Measurements from ENCODE around the gene NBPF3. TPM values are rescaled to one million over a fixed set of nuclear protein-coding genes. Genes with fewer than 3 reads are reported as not detected.

NBPF3 gene
- total and polyA plus RNA-seq, 2 experiments from 2014 or later: 3.6 to 14.3 TPM

GRCh38 chr1:21447311-21447710 lies 7.4 kb downstream of the NBPF3 start:
- Histone ChIP-seq H3K9me2 (replicated peaks; ENCODE audit: insufficient read depth) (no peaks in the 10 kb centered on the region), H3K27ac (no peak overlapping the region)

GRCh38 chr1:21449906-21450305 lies 10.0 kb downstream of the NBPF3 start:
- TF ChIP-seq CTCF (IDR thresholded peaks at IDR 0.05; ENCODE audit: poor library complexity): no peak
- no peak for TF ChIP-seq EZH2phosphoT487 (IDR thresholded peaks at IDR 0.05; ENCODE audit: low read depth, severe bottlenecking, unreplicated experiment)
- TF ChIP-seq EZH2 (IDR thresholded peaks at IDR 0.05; ENCODE audit: borderline replicate concordance): no peak
- Histone ChIP-seq H3K4me1 (ENCODE audit: insufficient read depth) (no peaks in the 10 kb centered on the region), H3K79me2 (peaks cover 4% of the 10 kb centered on the region), H3K9me3 (ENCODE audit: low read depth) (no peaks in the 10 kb centered on the region), H3K27me3 (no peaks in the 10 kb centered on the region), H3K9me2 (replicated peaks; ENCODE audit: insufficient read depth) (no peaks in the 10 kb centered on the region), H3K27ac (no peak overlapping the region), H3K4me3 (no peak overlapping the region), H3K36me3 (replicated peaks; ENCODE audit: insufficient read depth, low read depth) (no peaks in the 10 kb centered on the region), H3K4me2 (no peak overlapping the region), H4K20me1 (ENCODE audit: insufficient read depth, poor library complexity, severe bottlenecking) (no peaks in the 10 kb centered on the region), H2AFZ (no peak overlapping the region)
- 93% methylated on average over 1 of the region's 1 CpG for WGBS (ENCODE audit: low lambda C conversion rate, missing lambda C conversion rate)
- no peak for DNase-seq (ENCODE audit: low spot score)

More at GRCh38 chr1:21447311-21447710, 7.4 kb downstream of the NBPF3 start:
- Histone ChIP-seq H3K4me3 (no peak overlapping the region), H2AFZ (no peak overlapping the region), H3K27me3 (no peaks in the 10 kb centered on the region), H3K9me3 (ENCODE audit: low read depth) (no peaks in the 10 kb centered on the region), H3K36me3 (replicated peaks; ENCODE audit: insufficient read depth, low read depth) (no peaks in the 10 kb centered on the region), H4K20me1 (ENCODE audit: insufficient read depth, poor library complexity, severe bottlenecking) (no peaks in the 10 kb centered on the region), H3K4me1 (ENCODE audit: insufficient read depth) (no peaks in the 10 kb centered on the region), H3K4me2 (no peak overlapping the region), H3K79me2 (peaks cover 26% of the 10 kb centered on the region)
- DNase-seq (ENCODE audit: low spot score): no peak
- TF ChIP-seq EZH2phosphoT487 (IDR thresholded peaks at IDR 0.05; ENCODE audit: low read depth, severe bottlenecking, unreplicated experiment) (no peak), CTCF (IDR thresholded peaks at IDR 0.05; ENCODE audit: poor library complexity) (no peak), EZH2 (IDR thresholded peaks at IDR 0.05; ENCODE audit: borderline replicate concordance) (no peak)
- 89% methylated on average over 5 of the region's 5 CpGs for WGBS (ENCODE audit: low lambda C conversion rate, missing lambda C conversion rate)

- no peaks in the 10 kb centered on the region for H3K9me2 ChIP-seq (replicated peaks; ENCODE audit: insufficient read depth)
- H3K27ac ChIP-seq: no peak overlapping the region
- peaks cover 4% of the 10 kb centered on the region for H3K79me2 ChIP-seq
- H2AFZ ChIP-seq: no peak overlapping the region
- H3K4me3 ChIP-seq: no peak overlapping the region
- H3K36me3 ChIP-seq (replicated peaks; ENCODE audit: insufficient read depth, low read depth): no peaks in the 10 kb centered on the region
- WGBS (ENCODE audit: low lambda C conversion rate, missing lambda C conversion rate): 68% methylated on average over 1 of the region's 1 CpG
- no peaks in the 10 kb centered on the region for H3K9me3 ChIP-seq (ENCODE audit: low read depth)
- no peaks in the 10 kb centered on the region for H3K27me3 ChIP-seq
- DNase-seq (ENCODE audit: low spot score): no peak
- no peak overlapping the region for H3K4me2 ChIP-seq
- H4K20me1 ChIP-seq (ENCODE audit: insufficient read depth, poor library complexity, severe bottlenecking): no peaks in the 10 kb centered on the region
- H3K4me1 ChIP-seq (ENCODE audit: insufficient read depth): no peaks in the 10 kb centered on the region
- TF ChIP-seq EZH2 (IDR thresholded peaks at IDR 0.05; ENCODE audit: borderline replicate concordance) (no peak), CTCF (IDR thresholded peaks at IDR 0.05; ENCODE audit: poor library complexity) (no peak), EZH2phosphoT487 (IDR thresholded peaks at IDR 0.05; ENCODE audit: low read depth, severe bottlenecking, unreplicated experiment) (no peak)
Measured at GRCh38 chr1:21451212-21451611, 11.3 kb downstream of the NBPF3 start.

- Histone ChIP-seq H3K27me3 (no peaks in the 10 kb centered on the region), H3K4me2 (no peak overlapping the region)
Measured at GRCh38 chr1:21451981-21452411, 12.1 kb downstream of the NBPF3 start.

More at GRCh38 chr1:21451981-21452411, 12.1 kb downstream of the NBPF3 start:
- Histone ChIP-seq H3K36me3 (replicated peaks; ENCODE audit: insufficient read depth, low read depth) (no peaks in the 10 kb centered on the region), H2AFZ (no peak overlapping the region), H3K27ac (no peak overlapping the region), H3K4me3 (no peak overlapping the region), H3K79me2 (peaks cover 4% of the 10 kb centered on the region), H3K9me3 (ENCODE audit: low read depth) (no peaks in the 10 kb centered on the region), H3K4me1 (ENCODE audit: insufficient read depth) (no peaks in the 10 kb centered on the region), H3K9me2 (replicated peaks; ENCODE audit: insufficient read depth) (no peaks in the 10 kb centered on the region), H4K20me1 (ENCODE audit: insufficient read depth, poor library complexity, severe bottlenecking) (no peaks in the 10 kb centered on the region)
- WGBS (ENCODE audit: low lambda C conversion rate, missing lambda C conversion rate): 29% methylated on average over 2 of the region's 2 CpGs
- DNase-seq (ENCODE audit: low spot score): no peak
- TF ChIP-seq EZH2phosphoT487 (IDR thresholded peaks at IDR 0.05; ENCODE audit: low read depth, severe bottlenecking, unreplicated experiment) (no peak), EZH2 (IDR thresholded peaks at IDR 0.05; ENCODE audit: borderline replicate concordance) (no peak), CTCF (IDR thresholded peaks at IDR 0.05; ENCODE audit: poor library complexity) (no peak)

Data from hepatocyte (in vitro differentiated cells).